ENCODE data around the gene MEN1. TPM values are rescaled to one million over a fixed set of nuclear protein-coding genes. Genes with fewer than 3 reads are reported as not detected.

The MEN1 gene
- total RNA-seq, 1 donor from 2014 or later, result 9.1 TPM

DNA sequence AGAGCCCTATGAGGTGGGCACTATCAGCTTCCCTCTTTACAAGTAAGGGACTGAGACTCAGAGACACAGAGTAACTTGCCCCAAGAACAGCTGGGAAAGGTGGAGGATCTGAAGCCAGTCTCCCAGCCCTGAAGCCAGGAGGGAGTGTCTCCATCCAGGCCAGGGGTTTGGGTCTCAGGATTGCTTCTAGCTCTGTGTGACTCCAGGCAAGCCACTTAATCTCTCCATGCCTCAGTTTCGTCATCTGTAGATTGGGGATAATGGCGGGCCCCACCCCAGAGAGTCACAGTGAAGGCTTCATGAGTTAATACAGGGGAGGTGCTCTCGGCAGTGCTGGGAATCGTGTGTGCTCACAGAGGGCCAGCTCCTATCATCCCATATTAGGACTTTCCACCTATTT lies 17.9 kb downstream of the MEN1 start:
- ATAC-seq, result no peak
- intact Hi-C loops (cut with micrococcal nuclease), result no loop called here
- no peak for DNase-seq

DNA sequence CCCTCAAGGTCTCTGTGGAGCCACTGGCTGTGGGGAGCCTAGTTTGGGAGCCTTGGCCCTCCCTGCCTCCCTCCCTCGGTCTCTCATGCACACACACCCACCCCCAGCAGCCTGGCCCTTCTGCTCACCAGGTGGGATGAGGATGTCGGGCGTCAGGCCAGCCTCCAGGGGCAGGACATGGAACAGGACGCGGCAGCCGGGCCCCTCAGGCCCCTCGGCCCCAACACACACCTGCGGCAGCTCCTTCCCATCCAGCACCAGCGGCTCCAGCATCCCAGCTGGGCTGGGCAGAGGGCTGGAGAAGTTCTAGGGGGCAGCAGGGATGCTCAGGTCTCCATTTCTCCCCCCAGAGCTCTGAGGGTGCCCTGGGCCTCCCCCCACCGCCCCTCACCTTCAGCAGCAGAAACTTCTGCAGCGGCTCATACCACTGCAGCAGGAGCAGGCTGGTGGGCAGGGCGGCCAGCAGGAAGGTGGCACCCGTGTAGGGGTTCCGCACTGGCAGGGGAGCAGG lies 18.5 kb downstream of the MEN1 start:
- ATAC-seq, result no peak
- no peak for DNase-seq
- intact Hi-C loops (cut with micrococcal nuclease), result no loop called here

DNA sequence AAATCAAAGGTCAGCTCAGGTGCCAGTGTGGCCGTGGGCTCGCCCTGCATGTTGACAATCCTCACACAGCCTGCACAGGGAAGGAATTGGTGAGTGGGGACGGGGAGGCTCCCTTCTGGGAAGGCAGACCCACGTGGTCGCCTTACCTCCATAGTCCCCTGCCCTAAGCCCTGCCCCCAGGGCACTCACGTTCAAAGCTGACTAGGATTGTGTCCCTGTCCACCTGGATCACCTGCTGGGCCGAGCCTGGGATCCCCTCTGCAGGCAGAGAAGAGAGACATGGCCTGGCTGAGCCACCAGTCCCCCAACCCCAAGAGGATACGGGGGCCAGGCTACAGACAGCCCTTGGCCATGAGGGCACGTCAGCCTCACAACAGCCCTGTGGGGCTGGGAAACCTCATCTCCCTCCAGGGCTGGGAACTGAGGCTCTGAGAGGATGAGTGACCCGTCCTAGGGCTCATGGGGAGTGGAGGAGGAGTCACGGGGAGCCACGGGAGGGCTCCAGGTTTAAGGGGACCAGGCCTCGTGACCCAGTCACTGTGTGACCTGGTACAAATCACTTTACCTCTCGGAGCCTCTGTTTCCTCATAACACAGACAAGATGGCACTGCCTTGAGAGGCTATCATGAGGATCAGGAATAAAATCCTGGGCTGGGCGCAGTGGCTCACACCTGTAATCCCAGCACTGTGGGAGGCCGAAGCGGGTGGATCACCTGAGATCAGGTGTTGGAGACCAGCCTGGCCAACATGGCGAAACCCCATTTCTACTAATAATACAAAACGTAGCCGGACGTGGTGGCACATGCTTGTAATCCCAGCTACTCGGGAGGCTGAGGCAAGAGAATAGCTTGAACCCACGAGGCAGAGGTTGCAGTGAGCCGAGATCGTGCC lies 19.9 kb downstream of the MEN1 start:
- intact Hi-C loops (cut with micrococcal nuclease), result no loop called here
- DNase-seq (no peak), ATAC-seq (no peak)

DNA sequence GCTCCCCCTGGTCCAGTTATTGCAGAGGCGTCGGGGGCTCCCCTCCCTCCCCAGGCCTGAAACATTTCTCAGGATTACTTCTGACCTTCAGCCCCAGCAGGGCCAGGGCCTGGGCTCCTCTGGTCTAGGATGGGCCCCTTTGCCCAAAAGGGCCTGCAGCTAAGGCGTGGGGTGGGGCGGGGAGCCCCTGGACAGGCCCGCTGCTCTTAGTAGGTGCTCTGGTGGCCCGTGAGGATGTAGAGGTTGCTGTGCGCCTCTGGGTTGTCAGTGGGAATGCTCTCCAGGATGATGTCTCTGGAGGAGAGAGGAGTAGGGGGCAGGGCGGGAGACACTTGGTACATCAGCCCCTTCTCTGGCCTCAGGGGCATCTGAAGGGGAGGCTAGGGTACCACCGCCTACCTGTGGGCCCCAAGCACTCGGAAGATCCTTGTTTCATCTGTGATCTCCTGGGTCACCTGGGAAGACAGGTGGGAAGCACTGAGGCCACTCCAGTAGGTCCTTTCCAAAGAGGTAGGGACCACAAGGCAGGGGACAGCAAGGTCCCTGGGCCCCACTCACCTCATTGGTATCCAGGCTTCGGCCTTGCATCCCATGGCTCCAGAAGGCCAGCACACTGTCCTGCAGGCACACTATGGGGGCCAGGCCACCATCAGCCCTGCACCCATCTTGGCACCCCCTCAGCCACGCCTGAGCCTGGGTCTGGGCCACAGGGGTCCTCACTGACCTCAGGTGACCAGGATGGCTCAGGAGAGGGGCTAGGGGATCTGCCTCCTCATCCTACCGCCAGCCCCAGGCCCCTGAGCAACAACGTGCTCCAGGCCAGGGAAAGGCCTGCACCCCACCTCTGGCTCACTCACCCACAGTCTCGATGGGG lies 20.8 kb downstream of the MEN1 start:
- intact Hi-C loops (cut with micrococcal nuclease), result no loop called here
- ATAC-seq (no peak), DNase-seq (no peak)

DNA sequence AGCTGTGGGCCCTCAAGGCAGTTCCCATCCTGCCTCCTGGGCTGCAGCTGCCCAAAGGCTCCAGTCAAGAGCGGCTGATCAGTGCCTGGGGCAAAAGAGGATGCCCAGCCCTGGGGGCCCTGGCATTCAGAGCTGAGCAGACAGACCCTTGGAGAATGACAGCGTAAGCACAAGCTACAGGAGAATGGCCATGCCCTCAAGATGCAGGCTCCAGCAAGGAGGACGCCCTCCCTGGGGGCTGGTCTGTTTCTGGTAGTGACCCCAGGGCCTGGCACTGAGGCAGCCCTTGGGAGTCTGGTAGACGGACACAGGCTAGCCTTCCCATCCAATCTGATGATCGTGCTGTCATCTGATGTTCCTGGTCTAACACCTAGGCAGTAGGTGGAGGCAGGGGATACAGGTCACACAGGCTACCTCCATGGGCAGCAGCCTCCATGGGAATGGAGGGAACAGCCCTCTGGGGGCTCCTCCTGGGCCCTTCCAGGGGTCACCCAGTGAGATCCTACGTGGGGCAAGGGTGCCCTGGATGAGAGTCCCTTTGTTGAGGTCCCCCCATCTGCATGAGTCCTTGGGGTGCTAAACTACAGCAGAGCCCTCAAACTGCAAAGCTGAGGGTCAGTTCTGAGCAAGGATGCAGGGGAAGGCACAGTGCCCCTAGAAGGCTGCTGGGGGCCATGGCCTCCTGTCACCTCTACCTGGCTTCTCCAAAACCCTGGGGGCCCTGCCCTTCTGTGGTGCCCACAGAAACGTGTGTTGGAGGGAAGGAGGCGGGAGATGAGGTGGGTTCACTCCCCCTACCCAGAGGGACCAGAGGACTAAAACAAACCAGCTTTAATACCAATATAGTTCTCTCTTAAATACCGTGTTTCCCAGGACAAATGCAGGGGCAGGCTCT lies 21.8 kb downstream of the MEN1 start:
- DNase-seq, result no peak
- ATAC-seq, result no peak
- intact Hi-C loops (cut with micrococcal nuclease), result no loop called here

DNA sequence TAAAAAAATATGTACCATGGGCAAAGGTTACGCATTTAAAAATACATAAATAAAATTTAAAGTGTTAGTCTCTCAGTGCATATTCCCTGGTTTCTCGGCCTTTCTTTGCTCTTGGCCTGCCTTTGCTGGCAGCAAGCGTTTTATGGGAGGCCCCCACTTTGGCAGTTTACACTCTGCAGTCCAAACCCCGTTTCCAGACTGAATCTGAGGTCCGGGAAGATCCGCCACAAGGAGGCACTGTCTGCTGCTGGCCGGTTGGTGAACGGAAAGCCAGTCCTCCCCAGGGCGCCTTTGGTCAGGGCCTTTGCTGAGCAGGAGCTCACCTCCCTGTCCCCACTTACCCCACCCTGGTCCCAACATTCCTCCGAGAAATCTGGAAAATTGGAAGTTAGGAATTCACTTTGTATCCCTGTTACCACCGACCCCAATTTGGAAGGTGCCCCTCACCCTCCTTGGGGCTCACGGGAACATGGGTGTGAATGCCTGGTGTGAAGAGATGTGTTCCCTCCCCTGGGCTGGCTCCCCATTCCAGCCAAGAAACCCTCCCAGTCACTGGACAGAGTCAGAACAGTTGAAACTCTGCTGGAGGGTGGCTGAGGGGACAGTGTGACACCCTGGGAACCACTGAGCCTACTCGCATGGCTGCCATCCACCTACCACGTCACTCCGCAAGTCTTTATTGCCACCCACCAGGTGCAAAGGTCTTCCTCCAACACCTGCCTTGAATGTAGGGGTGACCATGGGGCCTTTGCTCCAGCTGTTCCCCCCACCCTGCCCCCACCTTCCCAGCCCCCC lies 22.6 kb downstream of the MEN1 start:
- ATAC-seq (peak; percentile 61), DNase-seq (peak; percentile 76)
- intact Hi-C loops (cut with micrococcal nuclease), result no loop called here

DNA sequence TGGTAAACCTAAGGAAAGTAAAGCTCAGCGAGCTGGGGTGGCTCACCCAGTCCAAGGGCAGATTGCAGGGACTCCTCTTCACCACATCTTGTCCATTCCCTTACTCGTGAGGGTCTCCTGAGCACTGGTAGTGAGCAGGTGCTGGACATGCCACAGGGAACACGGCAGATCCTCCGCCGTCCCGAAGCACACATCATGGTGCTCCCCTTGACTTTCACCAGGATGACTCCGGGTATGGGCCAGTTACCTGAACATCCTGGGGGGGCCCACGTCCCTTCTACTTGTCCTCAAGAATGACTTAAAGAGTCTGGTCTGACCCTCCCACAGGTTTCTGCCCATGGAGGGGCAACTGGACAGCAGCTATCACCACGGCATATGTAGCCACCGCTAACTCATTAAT lies 24.0 kb downstream of the MEN1 start:
- no peak for DNase-seq
- no peak for ATAC-seq
- intact Hi-C loops (cut with micrococcal nuclease), result no loop called here

DNA sequence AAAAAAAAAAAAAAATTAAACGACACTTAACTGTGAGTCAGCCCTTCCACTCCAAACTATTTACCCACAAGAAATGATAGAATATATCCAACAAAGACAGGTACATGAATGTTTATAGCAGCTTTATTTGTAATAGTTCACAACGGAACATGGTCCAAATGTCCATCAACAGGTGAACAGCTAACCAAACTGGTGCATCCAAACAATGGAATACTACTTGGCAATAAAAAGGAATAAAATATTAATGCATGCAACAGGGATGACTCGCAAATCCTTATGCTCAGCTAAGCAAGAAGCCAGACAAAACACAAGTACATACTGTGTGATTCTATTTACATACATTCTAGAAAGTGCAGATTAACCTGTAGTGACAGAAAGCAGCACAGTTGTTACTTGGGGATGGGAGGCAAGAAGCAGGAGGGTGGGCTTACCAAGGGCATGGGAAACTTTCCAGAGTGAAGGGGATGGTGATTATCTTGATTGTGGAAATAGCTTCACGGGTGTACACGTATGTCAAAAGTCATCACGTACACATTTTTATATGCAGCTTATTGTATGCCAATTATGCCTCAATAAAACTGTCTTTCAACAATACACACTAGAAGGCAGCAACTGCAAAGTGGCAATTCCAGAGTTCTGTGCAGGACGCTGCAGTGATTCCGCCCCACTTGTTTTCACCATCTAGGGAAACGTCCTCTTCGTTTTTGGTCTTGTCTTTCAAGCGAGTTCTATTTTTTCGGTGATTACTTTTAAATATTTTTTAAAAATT lies 25.4 kb downstream of the MEN1 start:
- DNase-seq (no peak), ATAC-seq (no peak)
- intact Hi-C loops (cut with micrococcal nuclease), result no loop called here

DNA sequence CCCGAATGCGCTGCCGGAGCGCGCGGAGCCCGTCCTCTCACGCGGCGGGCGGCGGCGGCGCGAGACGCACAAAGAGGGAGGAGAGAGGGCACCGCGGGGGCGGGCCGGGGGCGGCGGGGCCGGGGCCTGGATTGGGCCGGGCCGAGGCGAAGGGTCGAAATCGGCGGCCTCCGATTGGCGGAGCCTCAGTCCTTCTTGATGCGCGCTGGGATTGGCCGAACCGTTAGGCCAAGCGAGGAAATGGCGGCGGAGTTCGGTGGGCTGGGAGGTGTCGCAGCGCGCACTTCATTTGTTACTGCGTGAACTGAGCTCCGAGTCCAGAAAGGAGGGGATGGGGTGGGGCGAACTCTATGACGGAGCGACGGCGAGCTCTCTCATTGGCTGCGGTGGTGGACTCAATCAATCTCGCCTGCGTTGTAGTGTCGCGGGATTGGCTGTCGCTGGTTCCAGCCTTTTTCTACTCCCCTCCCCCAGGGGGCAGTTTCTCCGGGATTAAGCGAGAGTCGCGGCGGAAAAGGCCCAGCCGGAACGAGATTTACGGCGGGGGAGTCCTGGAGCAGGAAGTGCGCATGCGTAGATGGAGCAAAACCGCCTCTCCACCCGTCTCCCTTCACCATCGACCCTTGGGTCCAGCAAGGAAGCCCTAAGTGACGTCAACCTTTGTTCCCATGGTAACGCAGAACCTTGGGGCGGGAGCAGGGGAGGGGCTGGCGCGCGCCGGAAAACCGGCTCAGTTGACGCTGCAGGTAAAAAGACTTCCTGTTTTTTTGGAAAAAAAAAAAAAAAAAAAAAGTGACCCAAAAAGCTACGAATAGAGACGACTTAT lies 31.7 kb downstream of the MEN1 start, which contains the start of gene SF1:
Gene SF1, minus strand, starts transcription at position 70 of the 826 bp plus-strand sequence. CDS start 150 bp downstream, outside the sequence.
- intact Hi-C loops (cut with micrococcal nuclease), result no loop called here
- ATAC-seq (peak; percentile 94), DNase-seq (peak; percentile 98)

DNA sequence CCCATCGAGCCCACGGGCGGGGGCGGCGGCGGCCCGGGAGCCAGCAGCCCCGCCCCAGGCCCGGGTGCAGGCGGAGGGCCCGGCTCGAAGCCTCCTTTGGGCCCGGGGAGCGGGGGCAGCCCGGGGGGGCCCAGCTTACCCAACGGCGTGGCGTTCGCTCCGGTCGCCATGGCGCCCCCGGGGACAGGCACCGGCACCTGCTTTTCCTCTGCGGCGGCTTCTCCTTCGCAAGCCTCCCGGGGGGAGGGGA lies 32.2 kb downstream of the MEN1 start:
- ATAC-seq (peak; percentile 3), DNase-seq (no peak)
- intact Hi-C loops (cut with micrococcal nuclease), result no loop called here

DNA sequence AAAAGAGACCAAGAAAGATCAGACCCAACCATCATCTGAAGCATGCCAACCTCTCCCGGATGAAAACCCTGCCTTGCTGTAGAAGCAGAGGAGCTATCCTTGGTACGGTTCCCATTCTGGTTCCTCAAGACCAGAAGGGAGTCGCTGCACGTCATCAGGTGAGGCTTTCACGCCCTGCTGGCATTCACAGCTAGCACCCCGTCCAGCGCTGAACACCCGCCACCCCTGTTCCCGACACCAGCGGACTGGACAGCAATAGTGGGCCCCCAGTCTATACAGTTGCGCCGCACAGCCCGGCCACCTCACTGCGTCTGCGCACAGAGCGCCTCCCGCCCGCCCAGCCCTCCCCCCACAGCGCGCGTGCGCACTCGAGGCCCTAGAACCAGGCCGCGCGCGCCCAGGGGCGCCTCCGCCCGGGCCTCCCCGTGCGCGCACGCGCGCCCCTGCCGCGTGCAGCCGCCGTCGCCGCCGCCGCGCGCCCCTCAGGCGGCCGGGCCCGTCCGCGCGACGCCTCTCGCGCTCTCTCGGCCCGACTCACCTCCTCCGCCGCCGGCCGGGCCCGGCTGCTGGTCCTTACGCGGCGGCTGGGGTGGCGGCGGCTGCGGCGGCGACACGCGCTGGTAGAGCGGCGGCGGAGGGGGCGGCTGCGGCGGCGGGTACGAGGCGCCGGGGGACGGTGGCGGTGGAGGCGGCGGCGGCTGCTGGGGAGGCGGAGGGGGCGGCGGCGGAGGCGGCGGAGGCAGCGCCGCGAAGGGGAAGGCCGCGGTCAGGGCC lies 32.7 kb downstream of the MEN1 start:
- DNase-seq, result peak; percentile 93
- peak; percentile 20 for ATAC-seq
- intact Hi-C loops (cut with micrococcal nuclease), result no loop called here

DNA sequence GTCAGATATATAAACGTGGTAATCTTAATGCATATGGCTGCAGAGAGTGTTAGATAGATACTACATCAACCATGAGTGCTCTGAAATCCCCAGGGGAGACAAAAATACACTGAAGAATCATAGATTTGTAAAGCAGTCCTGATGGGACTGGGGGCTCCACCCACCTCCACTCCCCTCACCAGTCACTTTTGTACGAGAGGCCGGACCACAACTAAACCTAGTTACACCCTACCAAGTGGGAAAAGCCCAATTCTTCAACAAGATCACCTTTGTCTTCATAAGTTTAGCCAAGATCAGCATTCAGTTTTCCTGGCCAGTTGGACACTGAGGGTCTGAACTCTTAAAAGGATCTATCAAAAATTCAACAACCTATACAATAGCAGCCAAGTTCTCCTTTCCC lies 33.5 kb downstream of the MEN1 start:
- no peak for ATAC-seq
- DNase-seq, result no peak
- intact Hi-C loops (cut with micrococcal nuclease), result no loop called here

DNA sequence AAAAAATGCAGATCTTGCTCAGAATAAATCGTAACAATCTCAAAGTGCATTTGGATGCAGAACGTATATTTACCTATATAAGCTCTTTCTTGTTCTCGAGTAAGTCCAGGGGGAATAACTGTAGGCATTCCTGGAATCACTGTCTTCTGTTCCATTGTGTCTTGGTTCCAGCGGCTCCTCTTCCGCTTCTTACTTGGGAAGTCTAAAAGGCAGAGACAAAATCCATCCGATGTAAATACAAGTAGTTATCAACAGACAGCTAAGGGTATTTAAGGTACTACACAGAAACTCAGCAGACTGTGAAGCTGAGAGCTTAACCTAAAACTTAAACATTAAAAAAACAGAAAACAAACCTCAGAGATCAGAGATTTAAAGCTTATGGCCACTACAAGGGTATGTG lies 33.9 kb downstream of the MEN1 start:
- ATAC-seq (no peak), DNase-seq (no peak)
- intact Hi-C loops (cut with micrococcal nuclease), result no loop called here

DNA sequence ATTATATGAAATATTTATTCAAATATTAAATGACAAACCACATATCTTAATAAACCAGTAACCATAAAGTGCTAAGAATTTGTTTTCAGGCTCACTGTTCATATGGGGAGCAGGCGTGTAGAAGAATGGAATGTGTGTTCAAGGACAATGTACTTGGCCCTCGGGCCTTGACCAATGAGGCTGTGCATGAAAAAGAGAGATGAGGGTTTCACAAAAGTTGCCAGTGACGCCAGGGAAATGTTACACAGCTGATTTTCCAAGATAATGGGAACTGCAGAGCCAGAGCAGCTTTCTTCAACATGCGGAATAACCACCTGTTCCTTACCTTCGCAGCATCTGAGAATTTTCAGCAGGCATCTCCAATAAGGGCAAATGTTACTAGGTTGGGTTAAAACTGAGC lies 36.2 kb downstream of the MEN1 start:
- intact Hi-C loops (cut with micrococcal nuclease), result no loop called here
- DNase-seq (no peak), ATAC-seq (no peak)

DNA sequence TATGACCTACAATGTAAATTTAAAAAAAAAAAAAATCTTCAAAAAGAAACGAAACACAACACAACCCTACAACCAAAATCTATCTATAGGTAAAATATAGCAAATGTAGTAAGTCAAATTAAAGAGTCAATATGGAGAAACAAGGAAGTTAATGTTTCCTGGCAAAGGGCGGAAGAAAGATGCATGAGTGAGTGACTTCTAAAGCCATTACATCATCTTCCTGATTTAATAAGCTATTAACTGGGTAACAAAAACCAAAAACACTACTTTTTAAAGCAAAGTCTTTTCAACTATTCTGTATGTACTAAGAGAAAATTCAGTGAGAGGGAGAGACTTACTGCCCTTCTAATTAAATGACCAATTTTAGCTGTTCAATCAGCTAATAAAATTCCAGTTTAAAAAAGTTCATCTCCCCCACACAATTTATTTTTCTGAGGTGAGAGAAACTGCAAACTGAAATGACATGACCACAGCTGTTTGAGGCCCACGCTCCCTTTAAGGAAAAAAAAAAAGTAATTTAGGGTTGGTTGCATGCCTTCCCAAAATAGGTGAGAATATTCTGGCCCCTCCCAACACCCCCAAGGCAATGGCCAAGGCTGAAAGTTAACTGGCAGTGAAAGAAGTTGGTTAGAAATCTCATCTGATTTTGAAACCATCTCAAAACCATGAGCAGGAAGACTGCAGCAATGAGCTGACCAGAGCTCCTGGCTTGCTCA lies 37.9 kb downstream of the MEN1 start:
- ATAC-seq (no peak), DNase-seq (no peak)
- intact Hi-C loops (cut with micrococcal nuclease), result no loop called here

DNA sequence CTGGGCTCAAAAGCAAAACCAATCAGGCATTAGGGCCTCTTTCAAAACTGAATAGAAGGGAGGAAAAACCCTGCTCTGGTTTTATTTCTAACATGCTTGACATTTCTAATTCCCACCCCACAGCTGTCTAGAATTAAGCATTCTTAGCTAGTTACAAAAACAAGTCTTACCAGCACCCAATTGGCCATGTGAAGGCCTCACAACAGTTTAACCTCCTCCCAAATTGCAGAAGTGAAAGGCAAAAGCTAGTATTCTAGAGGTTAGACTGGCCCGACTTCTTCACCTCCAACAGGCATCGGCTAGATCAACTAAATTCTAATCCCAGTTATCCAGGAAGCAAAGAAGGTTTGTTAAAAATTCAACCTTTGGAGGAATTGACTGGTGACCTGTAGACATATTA lies 38.5 kb downstream of the MEN1 start:
- ATAC-seq (no peak), DNase-seq (no peak)
- intact Hi-C loops (cut with micrococcal nuclease), result no loop called here

All from left ventricle myocardium superior (tissue), 1 donor.